Measurements from ENCODE around the gene PKMYT1.

The PKMYT1 gene

DNA sequence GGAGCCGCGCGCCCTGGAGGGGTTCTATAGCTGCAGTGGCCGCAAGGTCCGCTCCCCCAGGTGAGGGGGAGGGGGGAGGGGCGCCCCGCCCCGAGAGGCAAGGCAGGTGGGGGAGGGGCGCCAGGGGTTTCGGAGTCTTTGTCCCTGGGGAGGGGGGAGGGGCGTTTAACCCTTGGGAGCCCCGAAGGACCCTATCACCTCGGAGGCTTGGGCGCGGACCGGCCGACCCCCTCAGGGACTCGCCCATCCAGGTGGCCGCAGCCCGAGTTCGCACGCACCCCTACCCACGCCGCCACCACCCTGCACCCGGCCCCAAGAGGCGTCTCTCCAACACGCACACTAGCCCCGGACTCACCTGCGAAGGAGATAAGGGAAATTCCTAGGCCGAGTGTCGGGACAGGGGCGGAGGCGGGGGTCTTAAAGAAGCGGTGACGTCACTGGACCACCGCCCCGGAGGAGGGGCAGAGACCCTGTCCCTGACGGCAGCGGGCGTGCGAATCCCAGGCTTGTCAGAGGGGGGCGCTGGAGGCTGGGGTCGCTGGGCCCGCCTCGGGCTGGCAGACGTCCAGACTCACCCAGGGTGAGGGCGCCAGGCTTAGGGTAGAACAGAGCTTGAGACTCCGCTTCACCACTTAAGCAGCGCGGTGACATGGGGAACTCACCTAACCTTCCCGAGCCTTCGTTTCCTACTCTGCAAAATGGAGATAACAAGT lies 37.7 kb upstream of the PKMYT1 start, which contains the start of gene CLDN6:
CLDN6 (minus strand) TSS at position 390 of the 713 bp plus-strand sequence. CDS start 2,162 bp downstream, outside the sequence.
- no peak for DNase-seq

GRCh38 chr16:3017344-3017743 lies 37.1 kb upstream of the PKMYT1 start:
- no peak for DNase-seq

- no peak for DNase-seq
These were observed 35.7 kb upstream of the PKMYT1 start for GRCh38 chr16:3015865-3016521.

DNA sequence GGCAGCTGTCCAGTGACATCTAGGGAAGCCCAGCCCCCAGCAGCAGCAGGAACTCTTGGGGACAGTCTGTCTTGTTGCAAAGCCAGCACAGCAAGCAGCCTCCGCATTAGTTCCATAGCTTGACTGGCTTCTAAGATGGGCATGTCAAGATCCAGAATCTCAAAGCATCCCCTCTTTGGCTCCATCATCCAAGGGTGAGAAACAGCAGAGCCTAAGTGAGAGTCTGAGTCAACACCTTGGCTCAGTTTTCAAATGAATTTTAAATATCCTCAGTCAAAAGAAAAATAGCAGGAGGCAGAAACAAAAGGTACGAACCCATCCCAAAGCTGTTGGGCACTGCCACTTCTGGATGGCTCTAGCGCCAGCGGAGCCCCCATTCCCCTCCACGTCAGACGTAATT lies 34.7 kb upstream of the PKMYT1 start:
- no peak for DNase-seq

- no peak for DNase-seq
These were observed 33.9 kb upstream of the PKMYT1 start for GRCh38 chr16:3013998-3014690.

DNA sequence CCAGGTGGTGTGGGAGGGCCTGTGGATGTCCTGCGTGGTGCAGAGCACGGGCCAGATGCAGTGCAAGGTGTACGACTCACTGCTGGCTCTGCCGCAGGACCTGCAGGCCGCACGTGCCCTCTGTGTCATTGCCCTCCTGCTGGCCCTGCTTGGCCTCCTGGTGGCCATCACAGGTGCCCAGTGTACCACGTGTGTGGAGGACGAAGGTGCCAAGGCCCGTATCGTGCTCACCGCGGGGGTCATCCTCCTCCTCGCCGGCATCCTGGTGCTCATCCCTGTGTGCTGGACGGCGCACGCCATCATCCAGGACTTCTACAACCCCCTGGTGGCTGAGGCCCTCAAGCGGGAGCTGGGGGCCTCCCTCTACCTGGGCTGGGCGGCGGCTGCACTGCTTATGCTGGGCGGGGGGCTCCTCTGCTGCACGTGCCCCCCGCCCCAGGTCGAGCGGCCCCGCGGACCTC lies 33.3 kb upstream of the PKMYT1 start:
- no peak for DNase-seq

- DNase-seq: no peak
These were observed 32.7 kb upstream of the PKMYT1 start, which contains the start of gene CLDN9 for GRCh38 chr16:3012828-3013420. Gene CLDN9, plus strand, starts transcription at chr16:3012923. Its CDS starts 440 bp downstream, at chr16:3013363.

- DNase-seq: no peak
These were observed 32.0 kb upstream of the PKMYT1 start for GRCh38 chr16:3012246-3012645.

DNA sequence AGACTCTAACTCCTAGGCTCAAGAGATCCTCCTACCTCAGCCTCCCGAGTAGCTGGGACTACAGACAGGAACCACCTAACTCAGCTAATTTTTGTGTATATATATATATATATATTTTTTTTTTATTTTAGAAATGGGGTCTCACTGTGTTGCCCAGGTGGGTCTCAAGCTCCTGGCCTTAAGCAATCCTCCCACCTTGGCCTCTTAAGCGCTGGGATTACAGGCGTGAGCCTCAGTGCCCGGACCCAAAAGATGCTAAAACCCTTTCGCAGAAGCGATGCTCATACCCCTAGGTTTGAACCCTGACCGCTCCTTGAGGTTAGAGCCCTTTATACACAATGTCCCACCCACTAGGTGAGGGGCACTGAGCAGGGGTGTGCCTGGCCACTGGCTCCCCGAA lies 30.3 kb upstream of the PKMYT1 start:
- DNase-seq: no peak

- DNase-seq: no peak
These were observed 29.5 kb upstream of the PKMYT1 start for GRCh38 chr16:3009568-3010390.

GRCh38 chr16:3008690-3009037 lies 28.4 kb upstream of the PKMYT1 start:
- DNase-seq: no peak

DNA sequence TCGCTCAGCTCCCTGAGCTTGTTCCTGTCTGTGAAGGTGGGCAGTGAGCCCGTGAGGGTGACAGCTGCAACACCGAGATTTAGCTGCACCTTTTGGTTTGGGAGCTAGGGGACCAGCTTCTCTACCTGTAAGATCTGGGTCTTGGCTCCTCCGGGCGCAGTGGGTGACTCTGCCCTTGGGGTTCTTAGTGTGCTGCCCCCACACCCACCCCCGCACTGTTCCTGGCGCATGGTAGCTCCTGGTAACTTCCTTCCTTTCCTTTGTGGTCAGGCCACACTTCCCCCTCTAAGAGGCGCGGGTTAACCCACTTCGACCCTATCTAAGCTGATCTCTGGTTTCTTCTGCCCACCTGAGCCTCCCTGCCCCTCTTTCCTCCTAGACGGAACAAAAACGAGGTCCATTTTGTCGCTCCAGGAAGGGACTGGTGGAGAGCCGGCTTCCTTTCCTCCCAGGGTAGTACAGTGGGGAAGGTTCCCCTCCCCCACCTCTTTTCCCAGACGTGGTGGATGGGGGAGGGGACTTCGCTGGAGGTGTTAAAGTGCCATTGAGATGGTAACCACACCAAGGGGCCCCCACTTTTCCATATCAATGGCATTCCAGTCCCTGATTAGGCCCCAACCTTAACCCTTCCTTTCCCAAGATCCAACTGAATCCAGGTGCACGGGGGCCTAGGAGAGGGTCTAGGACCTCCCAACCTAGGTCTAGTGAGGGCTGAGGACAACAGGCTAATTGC lies 27.9 kb upstream of the PKMYT1 start:
- DNase-seq: no peak

GRCh38 chr16:3007059-3007956 lies 27.1 kb upstream of the PKMYT1 start:
- no peak for DNase-seq

GRCh38 chr16:3004781-3005284 lies 24.6 kb upstream of the PKMYT1 start:
- DNase-seq: no peak

DNA sequence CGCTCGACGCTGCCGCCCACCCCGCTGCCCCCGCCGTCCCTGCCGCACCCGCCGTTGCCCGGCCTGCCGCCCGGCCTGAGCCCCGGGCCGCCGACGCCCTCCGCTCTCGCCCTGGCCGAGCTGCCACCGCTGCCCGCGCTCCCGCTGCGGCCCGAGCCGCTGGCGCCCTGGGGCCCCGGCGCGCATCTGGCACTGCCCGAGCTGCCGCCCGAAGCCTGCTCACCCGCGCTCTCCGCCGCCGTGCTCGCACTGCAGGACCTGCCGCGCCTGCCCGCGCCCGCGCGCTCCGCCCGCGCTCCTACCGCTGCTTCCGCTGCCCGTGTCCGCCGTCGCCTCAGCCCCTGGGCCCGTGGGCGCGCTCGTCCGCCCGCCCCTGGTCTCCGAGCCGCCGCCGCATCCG lies 24.1 kb upstream of the PKMYT1 start:
- DNase-seq: no peak

DNA sequence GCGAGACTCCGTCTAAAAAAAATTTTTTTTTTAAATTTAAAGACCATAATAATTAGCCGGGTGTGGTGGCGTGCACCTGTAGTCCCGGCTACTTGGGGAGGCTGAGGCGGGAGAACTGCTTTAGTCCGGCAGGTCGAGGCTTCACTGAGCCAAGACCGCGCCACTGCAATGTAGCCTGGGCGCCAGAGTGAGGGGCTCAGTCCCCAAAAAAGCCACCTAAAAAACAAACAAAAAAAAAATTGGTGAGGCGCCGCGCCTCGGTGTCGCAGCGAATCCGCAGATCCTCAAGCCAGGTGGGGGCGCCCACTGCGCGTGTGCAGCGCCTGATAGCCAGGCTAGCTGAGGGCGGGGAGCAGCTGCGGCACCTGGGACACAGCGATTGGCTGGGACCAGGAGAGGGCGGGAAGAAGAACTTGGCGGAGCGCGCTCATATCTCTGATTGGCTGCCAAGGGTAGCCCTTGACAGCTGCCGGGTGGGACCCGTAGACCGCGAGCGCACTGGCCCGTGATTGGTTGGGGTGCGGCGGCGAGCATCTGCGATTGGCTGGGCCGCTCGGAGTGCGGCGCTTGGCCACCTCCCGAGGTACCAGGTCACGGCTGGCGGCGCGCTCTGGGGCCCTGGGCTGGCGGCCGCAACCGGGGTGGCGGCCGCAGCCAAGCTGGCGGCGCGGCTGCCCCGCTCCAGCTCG lies 23.5 kb upstream of the PKMYT1 start:
- DNase-seq: peak; percentile 91

GRCh38 chr16:3001316-3001715 lies 21.1 kb upstream of the PKMYT1 start:
- DNase-seq: no peak

DNA sequence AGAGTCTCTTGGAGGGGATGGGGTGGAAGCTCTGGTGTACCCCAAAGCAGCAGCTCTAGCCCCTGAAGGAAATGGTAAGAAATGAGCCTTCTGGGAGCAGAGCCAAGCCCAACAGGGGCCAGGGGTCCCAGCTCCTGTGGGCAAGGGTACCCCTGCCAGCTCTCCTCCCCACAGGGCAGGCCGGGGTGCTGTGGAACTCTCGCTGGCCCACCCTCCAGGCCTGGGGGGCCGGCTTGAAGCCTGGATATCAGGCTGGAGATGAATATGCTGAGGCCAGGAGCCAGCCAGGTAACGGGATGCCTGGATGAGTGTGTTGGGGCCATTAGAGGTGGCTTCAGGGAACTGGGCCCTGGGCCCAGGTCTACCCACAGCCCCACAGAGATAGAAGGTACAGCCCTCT lies 20.3 kb upstream of the PKMYT1 start:
- DNase-seq: no peak

GRCh38 chr16:2999929-3000328 lies 19.7 kb upstream of the PKMYT1 start:
- no peak for DNase-seq

DNA sequence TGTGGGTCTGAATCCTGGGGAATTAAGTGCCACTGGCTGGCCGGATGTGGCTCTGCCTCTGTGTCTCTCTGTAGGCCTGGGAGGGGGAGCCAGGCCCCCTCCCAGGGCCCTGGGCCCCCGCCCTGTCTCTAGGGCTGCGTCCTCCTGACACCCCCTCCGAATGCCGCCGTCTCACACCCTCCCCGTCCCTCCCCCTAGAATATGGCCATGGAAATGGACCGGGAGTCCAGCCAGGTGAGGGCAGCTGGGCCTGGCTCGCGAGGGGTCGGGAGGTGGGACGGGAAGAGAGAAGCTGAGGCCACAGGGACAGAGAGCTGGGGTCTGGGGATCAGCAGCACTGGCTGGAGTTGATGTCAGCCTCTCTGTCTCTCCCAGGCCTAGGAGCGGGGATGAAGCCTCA lies 16.1 kb upstream of the PKMYT1 start:
- DNase-seq: no peak

All from 8988T (cell line).